ENCODE measurements around the gene TRAK2. TPM values are rescaled to one million over a fixed set of nuclear protein-coding genes. Genes with fewer than 3 reads are reported as not detected.

TRAK2 gene
- total and polyA plus RNA-seq, 2 donors (not counting 1 experiment from before 2014, with no cell fraction given): 16.9 to 21.6 TPM

DNA sequence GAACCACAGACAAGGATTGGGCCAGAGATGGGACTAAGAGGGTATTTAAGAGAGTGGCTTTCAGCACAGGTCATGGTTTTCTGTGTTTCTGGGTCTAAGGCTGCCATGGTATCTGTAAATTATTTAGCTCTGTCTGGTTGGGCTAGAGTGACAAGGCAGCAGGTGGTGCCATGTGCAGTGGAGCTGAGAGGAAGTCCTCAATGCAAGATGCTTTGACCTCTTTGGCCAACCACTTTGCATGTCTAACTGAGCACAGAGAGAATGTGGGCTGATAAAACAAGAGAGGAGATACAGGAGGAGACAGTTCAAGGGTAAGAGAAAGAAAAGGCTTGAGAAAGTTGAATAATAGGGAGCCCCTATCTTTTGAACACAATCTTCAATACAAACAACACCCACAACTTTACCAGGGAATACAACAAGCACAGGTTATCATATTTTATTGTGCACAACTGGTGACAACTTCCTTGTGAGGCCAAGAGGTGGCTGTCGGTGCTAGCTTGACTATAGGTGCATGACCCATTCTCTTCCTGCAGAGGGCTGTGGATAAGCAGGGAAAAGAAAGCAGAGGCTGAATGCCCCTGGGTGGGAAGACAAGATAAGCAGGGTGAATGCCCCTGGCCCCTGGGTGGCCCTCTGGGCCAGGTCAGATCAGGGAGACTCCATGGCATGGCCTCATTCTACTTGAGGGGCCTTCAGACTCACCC, 106.4 kb downstream of the TRAK2 start:
- no peaks in the 10 kb centered on the region for H4K20me1 ChIP-seq (ENCODE audit: control insufficient read depth, insufficient read depth, low read length, poor library complexity, severe bottlenecking)
- ChIA-PET POLR2A (no interaction called here), CTCF (interaction anchor here (1.0 to 1.3 kb wide), 3 partner anchors 19 to 108 kb away, joined by 3 to 5 read pairs (median 4); no protein-coding TSS in a partner anchor)
- no peaks in the 10 kb centered on the region for H3K9me3 ChIP-seq (ENCODE audit: control extremely low read depth in 1 of 3, control insufficient read depth in 2 of 3, insufficient read depth in 1 of 3, low read length in 2 of 3)
- no peak overlapping the region for H3K4me2 ChIP-seq (replicated peaks; ENCODE audit: low read depth, low read length, poor library complexity, severe bottlenecking)
- DNase-seq: no peak
- no peak for ATAC-seq (ENCODE audit: low read depth)
- intact Hi-C loops (cut with micrococcal nuclease): no loop called here
- Mint-ChIP-seq H3K4me1 (peaks cover 11% of the 10 kb centered on the region), H3K4me3 (no peak overlapping the region), H3K27ac (no peak overlapping the region), H3K9me3 (ENCODE audit: insufficient read depth) (peaks cover 2% of the 10 kb centered on the region), H3K27me3 (no peaks in the 10 kb centered on the region)
- WGBS (ENCODE audit: insufficient coverage): 42% methylated on average over 1 of the region's 1 CpG
- TF ChIP-seq, protein P1, sequence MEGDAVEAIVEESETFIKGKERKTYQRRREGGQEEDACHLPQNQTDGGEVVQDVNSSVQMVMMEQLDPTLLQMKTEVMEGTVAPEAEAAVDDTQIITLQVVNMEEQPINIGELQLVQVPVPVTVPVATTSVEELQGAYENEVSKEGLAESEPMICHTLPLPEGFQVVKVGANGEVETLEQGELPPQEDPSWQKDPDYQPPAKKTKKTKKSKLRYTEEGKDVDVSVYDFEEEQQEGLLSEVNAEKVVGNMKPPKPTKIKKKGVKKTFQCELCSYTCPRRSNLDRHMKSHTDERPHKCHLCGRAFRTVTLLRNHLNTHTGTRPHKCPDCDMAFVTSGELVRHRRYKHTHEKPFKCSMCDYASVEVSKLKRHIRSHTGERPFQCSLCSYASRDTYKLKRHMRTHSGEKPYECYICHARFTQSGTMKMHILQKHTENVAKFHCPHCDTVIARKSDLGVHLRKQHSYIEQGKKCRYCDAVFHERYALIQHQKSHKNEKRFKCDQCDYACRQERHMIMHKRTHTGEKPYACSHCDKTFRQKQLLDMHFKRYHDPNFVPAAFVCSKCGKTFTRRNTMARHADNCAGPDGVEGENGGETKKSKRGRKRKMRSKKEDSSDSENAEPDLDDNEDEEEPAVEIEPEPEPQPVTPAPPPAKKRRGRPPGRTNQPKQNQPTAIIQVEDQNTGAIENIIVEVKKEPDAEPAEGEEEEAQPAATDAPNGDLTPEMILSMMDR (IDR thresholded peaks at IDR 0.05): no peak
- TF ChIP-seq EZH2 (IDR thresholded peaks at IDR 0.05; ENCODE audit: borderline replicate concordance, insufficient read depth, low read depth, low read length, poor library complexity, severe bottlenecking): no peak
- H3K9ac ChIP-seq (ENCODE audit: low read length): no peak overlapping the region
- no peaks in the 10 kb centered on the region for H3K27me3 ChIP-seq (replicated peaks in 1 of 4; ENCODE audit: control extremely low read depth in 1 of 4, control insufficient read depth in 3 of 4, insufficient read depth in 4 of 4, low read length in 3 of 4)
- H3K4me1 ChIP-seq (ENCODE audit: control insufficient read depth in 2 of 2, insufficient read depth in 2 of 2, low read length in 2 of 2): peaks cover 5 to 10% of the 10 kb centered on the region in 2 donors
- no peak overlapping the region for H2AFZ ChIP-seq (ENCODE audit: insufficient read depth, low read depth, low read length, poor library complexity, severe bottlenecking)
- no peak overlapping the region for H3K4me3 ChIP-seq (ENCODE audit: control extremely low read depth in 1 of 5, extremely low read depth in 1 of 5, insufficient read depth in 1 of 5, low read depth in 2 of 5, low read length in 4 of 5)
- no peaks in the 10 kb centered on the region for H3K36me3 ChIP-seq (replicated peaks in 1 of 2; ENCODE audit: control extremely low read depth in 1 of 2, control insufficient read depth in 1 of 2, extremely low read depth in 1 of 2, insufficient read depth in 2 of 2, low read length in 1 of 2)
- no peak overlapping the region for H3K27ac ChIP-seq (ENCODE audit: low read length in 2 of 2)
- H3K79me2 ChIP-seq (ENCODE audit: control insufficient read depth, insufficient read depth, low read length): no peaks in the 10 kb centered on the region

DNA sequence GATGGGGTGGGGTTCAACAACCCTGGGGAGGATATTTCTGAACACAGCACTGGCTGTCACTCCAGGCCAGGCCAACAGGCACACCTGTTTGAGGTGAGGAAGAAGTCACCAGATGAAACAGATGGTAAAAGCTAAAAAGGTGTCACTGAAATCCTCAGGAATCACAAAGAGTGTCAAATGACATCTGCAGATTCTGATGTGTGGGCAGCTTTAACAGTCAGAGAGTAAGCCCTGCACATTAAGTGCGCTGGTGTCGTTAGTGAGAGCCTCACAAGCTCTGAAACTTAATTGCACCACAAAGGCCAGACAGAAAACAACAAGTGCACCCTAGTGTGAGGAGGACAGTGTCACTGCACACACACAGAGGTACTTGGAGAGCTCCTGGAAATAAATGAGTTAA, 107.7 kb downstream of the TRAK2 start:
- H3K27ac Mint-ChIP-seq: no peak overlapping the region
- Histone ChIP-seq H3K4me1 (ENCODE audit: control insufficient read depth in 2 of 2, insufficient read depth in 2 of 2, low read length in 2 of 2) (peaks cover 5 to 10% of the 10 kb centered on the region in 2 donors), H4K20me1 (ENCODE audit: control insufficient read depth, insufficient read depth, low read length, poor library complexity, severe bottlenecking) (no peaks in the 10 kb centered on the region), H3K4me3 (ENCODE audit: control extremely low read depth in 1 of 5, extremely low read depth in 1 of 5, insufficient read depth in 1 of 5, low read depth in 2 of 5, low read length in 4 of 5) (no peak overlapping the region), H3K36me3 (replicated peaks in 1 of 2; ENCODE audit: control extremely low read depth in 1 of 2, control insufficient read depth in 1 of 2, extremely low read depth in 1 of 2, insufficient read depth in 2 of 2, low read length in 1 of 2) (no peaks in the 10 kb centered on the region), H3K27ac (ENCODE audit: low read length in 2 of 2) (no peak overlapping the region), H3K27me3 (replicated peaks in 1 of 4; ENCODE audit: control extremely low read depth in 1 of 4, control insufficient read depth in 3 of 4, insufficient read depth in 4 of 4, low read length in 3 of 4) (no peaks in the 10 kb centered on the region), H3K9me3 (ENCODE audit: control extremely low read depth in 1 of 3, control insufficient read depth in 2 of 3, insufficient read depth in 1 of 3, low read length in 2 of 3) (no peaks in the 10 kb centered on the region), H3K9ac (ENCODE audit: low read length) (no peak overlapping the region), H3K4me2 (replicated peaks; ENCODE audit: low read depth, low read length, poor library complexity, severe bottlenecking) (no peak overlapping the region), H3K79me2 (ENCODE audit: control insufficient read depth, insufficient read depth, low read length) (no peaks in the 10 kb centered on the region), H2AFZ (ENCODE audit: insufficient read depth, low read depth, low read length, poor library complexity, severe bottlenecking) (no peak overlapping the region)
- TF ChIP-seq, protein P1 (IDR thresholded peaks at IDR 0.05): no peak
- TF ChIP-seq EZH2 (IDR thresholded peaks at IDR 0.05; ENCODE audit: borderline replicate concordance, insufficient read depth, low read depth, low read length, poor library complexity, severe bottlenecking): no peak
- 83% methylated on average over 2 of the region's 2 CpGs for WGBS (ENCODE audit: insufficient coverage)
- ATAC-seq (ENCODE audit: low read depth) (no peak), DNase-seq (no peak)
- ChIA-PET CTCF (interaction anchor here (1.0 to 1.3 kb wide), 2 partner anchors 20 to 21 kb away, joined by 4 to 5 read pairs; no protein-coding TSS in a partner anchor), POLR2A (no interaction called here)
- H3K4me3 Mint-ChIP-seq: no peak overlapping the region
- H3K4me1 Mint-ChIP-seq: peaks cover 11% of the 10 kb centered on the region
- H3K27me3 Mint-ChIP-seq: no peaks in the 10 kb centered on the region
- H3K9me3 Mint-ChIP-seq (ENCODE audit: insufficient read depth): peaks cover 2% of the 10 kb centered on the region
- intact Hi-C loops (cut with micrococcal nuclease): no loop called here

Measured in B cell (primary cell).